Stimulated activated CD4-positive, alpha-beta T cell treated with anti-CD3 and anti-CD28 coated beads, TNF-alpha, amount 100 ng/mL, for 48 hours (primary cell): ENCODE measurements around the gene CHAC1.
"Not testable (repeated sequence)": the region's sequence is repeated elsewhere in the genome, so short reads cannot be mapped to it uniquely, and the experiment has no call there.

ENCODE experiments used
- DNase-seq, 3 donors: peaks; one replicate each; pipeline ENCODE4 v3.0.0-alpha.2; 2020; ENCODE audit warnings: low read depth in 3 of 3

CHAC1 gene

GRCh38 chr15:40957041-40957555 lies 3.8 kb downstream of the CHAC1 start:
- DNase-seq, result no peak

GRCh38 chr15:40957581-40958051 lies 4.3 kb downstream of the CHAC1 start:
- DNase-seq, result no peak

GRCh38 chr15:40958146-40958545 lies 4.9 kb downstream of the CHAC1 start:
- no peak for DNase-seq

- no peak for DNase-seq
These were observed 5.5 kb downstream of the CHAC1 start for GRCh38 chr15:40958723-40959122.

GRCh38 chr15:40959331-40960141 lies 6.3 kb downstream of the CHAC1 start:
- DNase-seq, result no peak

- no peak for DNase-seq
These were observed 7.0 kb downstream of the CHAC1 start for GRCh38 chr15:40960151-40960885.

- no peak for DNase-seq
These were observed 7.7 kb downstream of the CHAC1 start for GRCh38 chr15:40960925-40961324.

- DNase-seq, result not testable (repeated sequence)
These were observed 8.5 kb downstream of the CHAC1 start for GRCh38 chr15:40961740-40962139.

GRCh38 chr15:40962317-40962716 lies 9.0 kb downstream of the CHAC1 start:
- DNase-seq, result not testable (repeated sequence)

- no peak for DNase-seq
These were observed 9.9 kb downstream of the CHAC1 start for GRCh38 chr15:40963201-40963600.

GRCh38 chr15:40964006-40964405 lies 10.7 kb downstream of the CHAC1 start:
- no peak for DNase-seq

- DNase-seq, result no peak
These were observed 11.4 kb downstream of the CHAC1 start for GRCh38 chr15:40964634-40965033.

- DNase-seq, result no peak
These were observed 15.2 kb downstream of the CHAC1 start for GRCh38 chr15:40968290-40969085.

GRCh38 chr15:40969363-40969762 lies 16.1 kb downstream of the CHAC1 start:
- no peak for DNase-seq

- DNase-seq, result no peak
These were observed 21.6 kb downstream of the CHAC1 start for GRCh38 chr15:40974879-40975278.

- no peak for DNase-seq
These were observed 23.5 kb downstream of the CHAC1 start for GRCh38 chr15:40976819-40977218.

- DNase-seq, result no peak
These were observed 24.9 kb downstream of the CHAC1 start for GRCh38 chr15:40978141-40978540.

GRCh38 chr15:40978562-40978961 lies 25.3 kb downstream of the CHAC1 start:
- DNase-seq, result no peak

- no peak for DNase-seq
These were observed 27.9 kb downstream of the CHAC1 start for GRCh38 chr15:40981186-40981585.

GRCh38 chr15:40982855-40983254 lies 29.6 kb downstream of the CHAC1 start:
- no peak for DNase-seq

GRCh38 chr15:40984406-40984805 lies 31.1 kb downstream of the CHAC1 start:
- no peak for DNase-seq

- DNase-seq, result no peak
These were observed 31.7 kb downstream of the CHAC1 start for GRCh38 chr15:40984964-40985363.
